ENCODE results near the gene MIXL1. TPM values are rescaled to one million over a fixed set of nuclear protein-coding genes. Genes with fewer than 3 reads are reported as not detected.

Gene MIXL1
- total and polyA plus RNA-seq, 2 of the 13 experiments (the other 11 are each of a cell fraction or from before 2014, with no cell fraction given): 7.6 to 18.5 TPM

DNA sequence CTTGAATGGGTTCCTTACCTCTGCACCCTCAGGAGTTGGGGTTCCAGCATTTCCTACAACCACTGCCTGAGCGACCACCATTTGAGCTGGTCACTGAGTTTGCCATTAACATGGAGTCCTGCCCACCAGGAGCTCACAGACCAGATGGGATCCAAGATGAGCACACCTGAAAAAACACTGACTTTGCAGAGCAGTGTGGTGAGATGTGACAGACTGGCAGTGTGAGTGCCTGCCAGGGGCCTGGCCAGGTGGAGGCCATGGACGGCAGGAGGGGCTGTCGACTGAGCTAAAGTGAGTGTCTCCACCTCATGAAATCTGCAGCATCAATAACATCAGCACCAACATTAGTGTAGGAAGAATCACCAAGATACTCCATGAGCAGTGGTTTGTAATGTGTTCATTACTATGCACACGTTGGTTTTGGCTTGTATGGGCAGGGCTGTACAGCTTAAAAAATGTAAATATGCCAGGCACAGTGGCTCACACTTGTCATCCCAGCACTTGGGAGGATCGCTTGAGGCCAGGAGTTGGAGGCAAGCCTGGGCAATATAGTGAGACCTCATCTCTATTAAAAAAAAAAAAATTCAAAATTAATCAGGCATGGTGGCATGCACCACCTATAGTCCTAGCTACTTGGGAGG lies 12.2 kb upstream of the MIXL1 start:
- POLR2A ChIA-PET: interaction anchor here (1.4 kb wide), 1 partner anchor 12 kb away, joined by 4 read pairs; the partner anchor contains the start of gene MIXL1
- in situ Hi-C loops (cut with HindIII; ENCODE audit: extremely low pct_ligation_motif_present, low pct_unique_long_range_greater_than_20kb): no loop called here
- DNase-seq (ENCODE audit: low spot score): no peak
- TF ChIP-seq ZNF383 (CRISPR knock-in tag; IDR thresholded peaks at IDR 0.05; ENCODE audit: borderline replicate concordance) (no peak), CBX2 (IDR thresholded peaks at IDR 0.05; ENCODE audit: low read depth, low read length) (no peak), CBX2 (CRISPR knock-in tag; IDR thresholded peaks at IDR 0.05; ENCODE audit: low read depth) (no peak), SMAD1 (CRISPR knock-in tag; IDR thresholded peaks at IDR 0.05; ENCODE audit: borderline replicate concordance, low read depth) (no peak), ZFX (CRISPR knock-in tag; IDR thresholded peaks at IDR 0.05; ENCODE audit: low read depth) (no peak), FOXK1 (CRISPR knock-in tag; IDR thresholded peaks at IDR 0.05; ENCODE audit: borderline replicate concordance, low read depth) (no peak), NPAS2 (CRISPR knock-in tag; IDR thresholded peaks at IDR 0.05; ENCODE audit: borderline replicate concordance) (no peak), ZNF253 (CRISPR knock-in tag; IDR thresholded peaks at IDR 0.05; ENCODE audit: borderline replicate concordance) (no peak), RCOR2 (CRISPR knock-in tag; IDR thresholded peaks at IDR 0.05) (no peak), HHEX (CRISPR knock-in tag; IDR thresholded peaks at IDR 0.05) (no peak), ZNF431 (CRISPR knock-in tag; IDR thresholded peaks at IDR 0.05; ENCODE audit: borderline replicate concordance, low read depth) (no peak), ZNF674 (CRISPR knock-in tag; IDR thresholded peaks at IDR 0.05; ENCODE audit: low read depth) (no peak), ZFYVE20 (CRISPR knock-in tag; IDR thresholded peaks at IDR 0.05; ENCODE audit: borderline replicate concordance, low read depth) (no peak)
- TF ChIP-seq, protein P1, sequence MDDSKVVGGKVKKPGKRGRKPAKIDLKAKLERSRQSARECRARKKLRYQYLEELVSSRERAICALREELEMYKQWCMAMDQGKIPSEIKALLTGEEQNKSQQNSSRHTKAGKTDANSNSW (CRISPR knock-in tag; IDR thresholded peaks at IDR 0.05; ENCODE audit: borderline replicate concordance): no peak
- TF ChIP-seq, protein P2, sequence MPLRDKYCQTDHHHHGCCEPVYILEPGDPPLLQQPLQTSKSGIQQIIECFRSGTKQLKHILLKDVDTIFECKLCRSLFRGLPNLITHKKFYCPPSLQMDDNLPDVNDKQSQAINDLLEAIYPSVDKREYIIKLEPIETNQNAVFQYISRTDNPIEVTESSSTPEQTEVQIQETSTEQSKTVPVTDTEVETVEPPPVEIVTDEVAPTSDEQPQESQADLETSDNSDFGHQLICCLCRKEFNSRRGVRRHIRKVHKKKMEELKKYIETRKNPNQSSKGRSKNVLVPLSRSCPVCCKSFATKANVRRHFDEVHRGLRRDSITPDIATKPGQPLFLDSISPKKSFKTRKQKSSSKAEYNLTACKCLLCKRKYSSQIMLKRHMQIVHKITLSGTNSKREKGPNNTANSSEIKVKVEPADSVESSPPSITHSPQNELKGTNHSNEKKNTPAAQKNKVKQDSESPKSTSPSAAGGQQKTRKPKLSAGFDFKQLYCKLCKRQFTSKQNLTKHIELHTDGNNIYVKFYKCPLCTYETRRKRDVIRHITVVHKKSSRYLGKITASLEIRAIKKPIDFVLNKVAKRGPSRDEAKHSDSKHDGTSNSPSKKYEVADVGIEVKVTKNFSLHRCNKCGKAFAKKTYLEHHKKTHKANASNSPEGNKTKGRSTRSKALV (CRISPR knock-in tag; IDR thresholded peaks at IDR 0.05): no peak
- TF ChIP-seq, protein P3, sequence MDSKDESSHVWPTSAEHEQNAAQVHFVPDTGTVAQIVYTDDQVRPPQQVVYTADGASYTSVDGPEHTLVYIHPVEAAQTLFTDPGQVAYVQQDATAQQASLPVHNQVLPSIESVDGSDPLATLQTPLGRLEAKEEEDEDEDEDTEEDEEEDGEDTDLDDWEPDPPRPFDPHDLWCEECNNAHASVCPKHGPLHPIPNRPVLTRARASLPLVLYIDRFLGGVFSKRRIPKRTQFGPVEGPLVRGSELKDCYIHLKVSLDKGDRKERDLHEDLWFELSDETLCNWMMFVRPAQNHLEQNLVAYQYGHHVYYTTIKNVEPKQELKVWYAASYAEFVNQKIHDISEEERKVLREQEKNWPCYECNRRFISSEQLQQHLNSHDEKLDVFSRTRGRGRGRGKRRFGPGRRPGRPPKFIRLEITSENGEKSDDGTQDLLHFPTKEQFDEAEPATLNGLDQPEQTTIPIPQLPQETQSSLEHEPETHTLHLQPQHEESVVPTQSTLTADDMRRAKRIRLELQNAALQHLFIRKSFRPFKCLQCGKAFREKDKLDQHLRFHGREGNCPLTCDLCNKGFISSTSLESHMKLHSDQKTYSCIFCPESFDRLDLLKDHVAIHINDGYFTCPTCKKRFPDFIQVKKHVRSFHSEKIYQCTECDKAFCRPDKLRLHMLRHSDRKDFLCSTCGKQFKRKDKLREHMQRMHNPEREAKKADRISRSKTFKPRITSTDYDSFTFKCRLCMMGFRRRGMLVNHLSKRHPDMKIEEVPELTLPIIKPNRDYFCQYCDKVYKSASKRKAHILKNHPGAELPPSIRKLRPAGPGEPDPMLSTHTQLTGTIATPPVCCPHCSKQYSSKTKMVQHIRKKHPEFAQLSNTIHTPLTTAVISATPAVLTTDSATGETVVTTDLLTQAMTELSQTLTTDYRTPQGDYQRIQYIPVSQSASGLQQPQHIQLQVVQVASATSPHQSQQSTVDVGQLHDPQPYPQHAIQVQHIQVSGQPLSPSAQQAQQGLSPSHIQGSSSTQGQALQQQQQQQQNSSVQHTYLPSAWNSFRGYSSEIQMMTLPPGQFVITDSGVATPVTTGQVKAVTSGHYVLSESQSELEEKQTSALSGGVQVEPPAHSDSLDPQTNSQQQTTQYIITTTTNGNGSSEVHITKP (CRISPR knock-in tag; IDR thresholded peaks at IDR 0.05; ENCODE audit: low read depth): no peak
- TF ChIP-seq, protein P4, sequence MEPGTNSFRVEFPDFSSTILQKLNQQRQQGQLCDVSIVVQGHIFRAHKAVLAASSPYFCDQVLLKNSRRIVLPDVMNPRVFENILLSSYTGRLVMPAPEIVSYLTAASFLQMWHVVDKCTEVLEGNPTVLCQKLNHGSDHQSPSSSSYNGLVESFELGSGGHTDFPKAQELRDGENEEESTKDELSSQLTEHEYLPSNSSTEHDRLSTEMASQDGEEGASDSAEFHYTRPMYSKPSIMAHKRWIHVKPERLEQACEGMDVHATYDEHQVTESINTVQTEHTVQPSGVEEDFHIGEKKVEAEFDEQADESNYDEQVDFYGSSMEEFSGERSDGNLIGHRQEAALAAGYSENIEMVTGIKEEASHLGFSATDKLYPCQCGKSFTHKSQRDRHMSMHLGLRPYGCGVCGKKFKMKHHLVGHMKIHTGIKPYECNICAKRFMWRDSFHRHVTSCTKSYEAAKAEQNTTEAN (CRISPR knock-in tag; conservative IDR thresholded peaks at IDR 0.05): no peak

More for the DNA sequence above, 12.2 kb upstream of the MIXL1 start:
- peaks cover 37% of the 10 kb centered on the region for H3K4me1 ChIP-seq (ENCODE audit: insufficient read depth, low read length)
- intact Hi-C loops (cut with micrococcal nuclease; ENCODE audit: unreplicated experiment): no loop called here
- H3K9me3 ChIP-seq (ENCODE audit: low read length): no peaks in the 10 kb centered on the region
- WGBS (ENCODE audit: low lambda C conversion rate): 60% methylated on average over 3 of the region's 5 CpGs
- no TSS peak for BruUV-seq (replicated peaks)
- H3K4me3 ChIP-seq (replicated peaks in 1 of 3; ENCODE audit: insufficient read depth in 1 of 3, low read depth in 2 of 3, low read length in 3 of 3): no peak overlapping the region
- no peak for ATAC-seq
- no peaks in the 10 kb centered on the region for H3K79me2 ChIP-seq (ENCODE audit: insufficient read depth, low read length)
- CTCF ChIA-PET (ENCODE audit: low intra/inter-chr PET ratio, low total read pairs): no interaction called here
- no peak for FAIRE-seq
- peaks cover 2 to 26% of the 10 kb centered on the region in 2 experiments; a peak in 3 of 5 replicates for H3K27me3 ChIP-seq (ENCODE audit: control insufficient read depth in 1 of 2, insufficient read depth in 2 of 2, low read length in 2 of 2)
- H2AFZ ChIP-seq (ENCODE audit: low read length): no peak overlapping the region
- H3K27ac ChIP-seq (ENCODE audit: extremely low read length, insufficient read depth, low read length): no peak overlapping the region
- no peaks in the 10 kb centered on the region for H3K36me3 ChIP-seq (replicated peaks in 1 of 2; ENCODE audit: control insufficient read depth in 1 of 2, insufficient read depth in 2 of 2, low read length in 2 of 2)
- H4K20me1 ChIP-seq (ENCODE audit: insufficient read depth, low read length): no peaks in the 10 kb centered on the region
- no peak overlapping the region for H3K9ac ChIP-seq (ENCODE audit: insufficient read depth, low read depth, low read length)
- H3K4me2 ChIP-seq (ENCODE audit: low read depth, low read length): no peak overlapping the region
